B cell (primary cell): Measurements from ENCODE around the gene TRPM6.

Source experiments
- CTCF ChIP-seq: fragments of 200-600 bp; IDR thresholded peaks from one replicate; pipeline ENCODE4 v1.8.0; 2022; ENCODE audit warnings: antibody characterized with exemption, mild to moderate bottlenecking
- EZH2 ChIP-seq: IDR thresholded peaks from 2 replicates; pipeline ENCODE4 v1.6.1; 2012; ENCODE audit warnings: borderline replicate concordance, low read depth, mild to moderate bottlenecking, moderate library complexity, low read length; ENCODE audit not compliant: insufficient read depth, poor library complexity, severe bottlenecking

- TF ChIP-seq CTCF (no peak), EZH2 (no peak)
These were observed 92.6 kb downstream of the TRPM6 start for GRCh38 chr9:74795081-74795480.
